ENCODE data around the gene GRK5. TPM values are rescaled to one million over a fixed set of nuclear protein-coding genes. Genes with fewer than 3 reads are reported as not detected.
"Not testable (repeated sequence)": the region's sequence is repeated elsewhere in the genome, so short reads cannot be mapped to it uniquely, and the experiment has no call there.

The GRK5 gene
- total RNA-seq, 1 donor: 10.6 TPM

DNA sequence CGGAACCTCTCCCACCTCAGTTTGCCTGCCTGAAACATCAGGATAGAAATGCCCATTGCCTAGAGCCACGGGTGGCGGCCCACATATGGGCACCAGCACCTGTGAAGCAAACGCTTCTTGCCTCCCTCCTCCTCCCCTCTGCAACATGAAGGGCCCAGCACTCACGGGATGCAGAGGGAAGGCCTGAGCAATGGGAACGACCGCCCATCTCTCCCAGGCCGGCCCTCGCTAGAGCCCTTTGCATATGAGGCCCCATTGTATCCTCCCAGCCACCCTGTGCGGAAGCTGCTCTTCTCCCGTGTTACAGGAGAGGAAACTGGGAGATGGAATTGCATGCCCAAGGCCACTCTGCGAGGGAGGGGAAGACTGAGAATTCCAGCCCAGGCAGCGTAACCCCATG lies 246.9 kb downstream of the GRK5 start:
- Histone ChIP-seq H3K27me3 (ENCODE audit: insufficient read depth, low read length) (no peaks in the 10 kb centered on the region), H3K9me3 (ENCODE audit: low read depth, low read length) (no peaks in the 10 kb centered on the region), H3K4me3 (ENCODE audit: low read length) (no peak overlapping the region), H3K4me1 (ENCODE audit: insufficient read depth, low read length) (peaks cover 4% of the 10 kb centered on the region)

DNA sequence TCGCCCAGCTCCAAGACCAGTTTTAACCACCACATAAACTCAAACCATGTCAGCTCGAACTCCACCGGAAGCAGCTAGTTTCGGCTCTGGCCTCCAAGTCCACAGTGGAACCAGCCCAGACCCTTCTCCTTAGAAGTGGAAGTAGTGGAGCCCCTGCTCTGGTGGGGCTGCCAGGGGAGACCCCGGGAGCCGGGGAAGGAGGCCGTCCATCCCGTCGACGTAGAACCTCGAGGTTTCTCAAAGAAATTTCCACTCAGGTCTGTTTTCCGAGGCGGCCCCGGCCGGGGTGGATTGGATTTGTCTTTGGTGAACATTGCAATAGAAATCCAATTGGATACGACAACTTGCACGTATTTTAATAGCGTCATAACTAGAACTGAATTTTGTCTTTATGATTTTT lies 247.6 kb downstream of the GRK5 start:
- H3K27me3 ChIP-seq (ENCODE audit: insufficient read depth, low read length): no peaks in the 10 kb centered on the region
- no peaks in the 10 kb centered on the region for H3K9me3 ChIP-seq (ENCODE audit: low read depth, low read length)
- H3K4me3 ChIP-seq (ENCODE audit: low read length): no peak overlapping the region
- H3K4me1 ChIP-seq (ENCODE audit: insufficient read depth, low read length): peaks cover under 1% of the 10 kb centered on the region

DNA sequence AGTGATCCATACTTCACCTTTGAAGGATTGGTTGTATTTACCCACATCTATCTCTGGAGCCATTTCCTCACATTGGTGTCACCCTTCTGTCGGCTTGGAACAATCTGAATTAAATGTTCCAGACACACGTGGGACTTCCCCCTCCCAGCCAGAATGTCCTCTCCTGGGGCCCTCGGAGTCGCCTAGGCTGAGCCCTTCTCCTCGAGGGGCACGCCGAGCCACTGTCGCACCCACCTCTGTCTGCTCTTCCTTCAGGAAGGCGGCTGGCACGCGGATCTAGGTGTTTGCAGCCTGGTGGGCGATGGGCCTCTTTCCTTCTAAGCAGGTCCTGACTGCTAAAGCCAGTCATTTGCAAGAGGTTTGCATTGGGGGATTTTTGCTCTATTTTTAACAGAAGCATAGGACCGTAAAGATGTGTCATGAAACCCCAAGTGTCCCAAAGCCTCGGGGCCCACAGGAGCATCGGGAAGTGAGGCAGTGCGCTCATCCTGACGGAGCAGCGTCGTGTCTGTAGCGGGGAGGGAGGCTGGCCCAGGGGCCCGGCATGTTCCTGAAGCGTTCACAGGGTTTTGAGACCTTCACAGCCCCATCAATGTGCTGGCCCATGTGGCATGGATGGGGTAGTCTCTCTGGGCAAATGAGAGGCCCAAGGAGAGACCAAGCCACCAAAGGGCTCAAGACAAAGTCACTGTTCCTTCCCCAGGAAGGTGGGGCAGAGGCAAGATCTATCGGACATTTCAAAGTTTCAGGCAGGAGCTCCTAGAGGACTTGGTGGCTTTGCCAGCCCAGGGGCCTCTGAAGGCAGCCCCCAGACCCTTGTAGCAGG lies 248.5 kb downstream of the GRK5 start:
- H3K4me1 ChIP-seq (ENCODE audit: insufficient read depth, low read length): no peaks in the 10 kb centered on the region
- no peaks in the 10 kb centered on the region for H3K9me3 ChIP-seq (ENCODE audit: low read depth, low read length)
- H3K27me3 ChIP-seq (ENCODE audit: insufficient read depth, low read length): no peaks in the 10 kb centered on the region
- no peak overlapping the region for H3K4me3 ChIP-seq (ENCODE audit: low read length)

DNA sequence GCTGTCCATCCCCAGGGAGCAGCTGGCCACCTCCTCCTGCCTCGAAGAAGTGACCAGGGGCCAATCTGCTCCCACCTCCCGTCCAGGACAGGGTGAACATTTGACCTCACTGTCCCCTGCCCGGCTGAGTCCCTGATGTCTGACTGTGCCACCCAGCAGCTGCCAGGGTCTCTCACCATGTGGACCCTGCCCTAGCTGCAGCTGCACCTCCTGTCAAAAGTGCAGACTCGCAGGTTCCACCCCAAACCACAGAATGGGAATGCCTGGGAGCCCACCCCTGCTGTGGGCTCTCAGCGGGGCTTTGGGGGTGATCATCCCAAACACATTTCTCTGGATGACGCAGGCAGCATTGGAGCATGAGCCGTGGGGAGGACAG lies 249.1 kb downstream of the GRK5 start:
- Histone ChIP-seq H3K4me3 (ENCODE audit: low read length) (no peak overlapping the region), H3K9me3 (ENCODE audit: low read depth, low read length) (no peaks in the 10 kb centered on the region), H3K27me3 (ENCODE audit: insufficient read depth, low read length) (no peaks in the 10 kb centered on the region), H3K4me1 (ENCODE audit: insufficient read depth, low read length) (no peaks in the 10 kb centered on the region)

DNA sequence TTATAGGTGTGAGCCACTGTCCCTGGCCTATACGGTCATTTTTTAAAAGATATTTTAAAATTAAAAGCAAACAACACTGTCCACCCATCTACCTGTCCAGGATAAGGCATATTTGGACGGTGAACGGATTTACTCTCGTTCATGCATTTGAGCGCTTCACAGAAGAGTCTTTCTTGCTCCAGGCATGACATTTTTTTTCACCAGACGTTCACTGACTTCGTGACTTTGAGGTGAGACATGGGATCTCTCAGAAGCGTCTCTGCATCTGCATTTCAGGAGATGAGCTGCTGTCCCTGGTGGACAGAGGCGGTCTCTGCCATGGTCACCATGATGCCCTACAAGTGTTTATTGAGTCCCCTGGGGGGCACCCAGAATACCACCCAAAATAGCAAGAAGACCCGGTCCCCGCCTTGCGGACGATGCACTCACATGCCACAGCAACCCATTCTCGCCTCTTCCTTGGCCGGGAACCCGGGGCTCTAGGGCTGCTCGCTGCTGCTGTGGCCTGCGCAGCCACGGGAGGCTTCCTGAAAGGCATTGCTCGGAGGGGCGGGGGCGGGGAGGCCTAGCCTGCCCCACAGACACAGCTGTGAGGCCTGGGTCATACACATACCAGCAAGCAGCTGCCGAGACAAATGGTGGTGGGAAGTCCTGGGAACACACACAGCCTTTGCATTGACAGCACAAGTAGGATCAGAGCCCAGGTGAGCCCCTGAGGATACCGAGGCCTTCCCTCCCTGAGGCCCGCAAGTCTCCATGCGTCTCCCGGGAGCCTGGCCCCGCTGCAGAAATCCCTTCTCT lies 250.8 kb downstream of the GRK5 start:
- no peaks in the 10 kb centered on the region for H3K9me3 ChIP-seq (ENCODE audit: low read depth, low read length)
- H3K27me3 ChIP-seq (ENCODE audit: insufficient read depth, low read length): no peaks in the 10 kb centered on the region
- no peaks in the 10 kb centered on the region for H3K4me1 ChIP-seq (ENCODE audit: insufficient read depth, low read length)

DNA sequence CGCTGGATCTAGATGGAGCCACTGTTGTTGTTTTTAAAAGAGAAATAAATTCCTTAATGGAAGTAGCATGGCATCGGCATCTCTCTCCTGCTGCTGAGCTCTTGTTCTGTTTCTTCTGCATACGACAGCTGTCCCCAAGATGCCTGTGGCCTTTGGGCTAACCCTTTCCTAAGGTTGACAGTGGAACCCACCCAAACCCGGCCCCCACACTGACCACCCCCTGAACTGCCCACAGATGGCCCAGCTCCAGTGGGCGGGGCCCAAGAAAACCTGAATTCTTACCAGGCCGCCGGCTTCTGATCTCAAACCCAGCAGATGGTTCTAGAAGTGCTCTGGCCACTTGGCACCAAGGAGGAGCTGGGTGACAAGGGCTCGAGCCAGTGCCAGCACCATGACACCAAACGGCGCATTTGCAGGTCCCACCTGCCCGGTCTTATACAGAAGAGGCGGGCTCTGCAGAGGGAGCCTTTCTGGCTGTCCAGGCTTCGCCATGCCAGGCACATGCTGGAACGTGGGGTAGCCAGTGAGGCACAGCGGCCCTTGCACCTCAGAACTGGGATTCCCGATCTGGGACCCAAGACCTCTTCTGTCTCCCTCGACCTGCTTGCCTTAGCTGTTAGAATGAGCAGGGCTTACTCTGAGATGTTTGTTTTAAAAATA lies 252.4 kb downstream of the GRK5 start:
- H3K4me3 ChIP-seq (ENCODE audit: low read length): no peak overlapping the region
- no peaks in the 10 kb centered on the region for H3K27me3 ChIP-seq (ENCODE audit: insufficient read depth, low read length)
- no peaks in the 10 kb centered on the region for H3K9me3 ChIP-seq (ENCODE audit: low read depth, low read length)
- no peaks in the 10 kb centered on the region for H3K4me1 ChIP-seq (ENCODE audit: insufficient read depth, low read length)

More for the DNA sequence above, 250.8 kb downstream of the GRK5 start:
- H3K4me3 ChIP-seq (ENCODE audit: low read length): no peak overlapping the region

DNA sequence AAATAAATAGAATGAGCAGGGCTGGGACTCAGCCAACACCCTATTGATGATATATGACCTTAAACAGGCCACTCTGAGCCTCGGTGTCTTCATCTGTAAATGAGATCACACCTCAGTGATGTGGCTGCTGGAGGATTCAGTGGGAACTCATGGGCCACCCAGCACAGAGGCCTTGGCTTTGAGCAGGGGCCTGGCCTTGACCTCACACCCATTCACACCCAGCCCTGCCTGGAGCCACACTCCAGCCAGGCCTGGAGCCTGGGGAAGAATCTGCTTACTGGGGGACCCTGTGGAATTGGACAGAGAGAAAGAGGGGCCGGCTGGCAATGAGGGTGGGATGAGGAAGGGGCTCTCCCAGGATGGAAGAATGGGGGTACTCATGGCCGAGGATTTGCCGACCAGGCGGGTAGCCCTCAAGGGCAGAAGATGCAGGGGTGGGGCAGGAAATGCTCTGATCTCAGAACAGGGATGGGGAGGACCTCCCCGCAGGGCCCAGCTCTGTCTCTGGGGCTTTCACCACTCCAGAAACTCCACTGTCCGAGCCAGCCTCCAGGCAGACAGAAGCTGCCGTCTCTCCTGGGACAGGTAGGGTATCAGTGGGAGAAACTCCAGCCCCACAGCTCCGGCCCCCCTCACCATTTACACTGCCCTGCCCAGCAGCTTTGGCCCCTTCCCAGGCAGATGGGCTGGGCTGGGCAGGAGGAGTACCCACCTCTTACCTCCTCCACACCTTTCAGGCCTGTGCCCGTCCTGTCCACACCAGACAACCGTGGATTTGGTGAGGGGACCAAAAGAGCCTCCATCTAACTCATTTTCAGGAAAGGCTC lies 253.2 kb downstream of the GRK5 start:
- no peaks in the 10 kb centered on the region for H3K27me3 ChIP-seq (ENCODE audit: insufficient read depth, low read length)
- no peak overlapping the region for H3K4me3 ChIP-seq (ENCODE audit: low read length)
- H3K9me3 ChIP-seq (ENCODE audit: low read depth, low read length): no peaks in the 10 kb centered on the region
- H3K4me1 ChIP-seq (ENCODE audit: insufficient read depth, low read length): no peaks in the 10 kb centered on the region

DNA sequence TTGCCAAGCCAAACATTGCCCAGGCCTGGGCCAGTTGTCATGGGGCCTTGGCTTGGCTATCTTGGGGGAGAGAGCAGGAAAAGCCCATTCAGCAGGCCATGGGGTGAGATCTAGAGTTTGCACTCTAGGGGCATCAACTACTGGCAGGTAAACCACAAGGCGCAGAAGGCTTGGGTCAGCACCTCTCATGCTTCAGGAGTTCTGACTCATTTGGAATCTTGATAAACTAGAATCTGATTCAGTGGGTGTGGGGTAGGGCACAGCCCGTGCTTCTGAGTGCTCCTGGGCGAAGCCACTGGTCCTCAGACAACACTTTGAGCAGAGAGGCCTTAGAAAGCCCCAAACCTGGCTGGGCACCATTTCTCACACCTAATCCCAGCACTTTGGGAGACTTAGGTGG lies 254.0 kb downstream of the GRK5 start:
- Histone ChIP-seq H3K4me1 (ENCODE audit: insufficient read depth, low read length) (peaks cover 6% of the 10 kb centered on the region), H3K27me3 (ENCODE audit: insufficient read depth, low read length) (no peaks in the 10 kb centered on the region), H3K9me3 (ENCODE audit: low read depth, low read length) (no peaks in the 10 kb centered on the region), H3K4me3 (ENCODE audit: low read length) (no peak overlapping the region)

DNA sequence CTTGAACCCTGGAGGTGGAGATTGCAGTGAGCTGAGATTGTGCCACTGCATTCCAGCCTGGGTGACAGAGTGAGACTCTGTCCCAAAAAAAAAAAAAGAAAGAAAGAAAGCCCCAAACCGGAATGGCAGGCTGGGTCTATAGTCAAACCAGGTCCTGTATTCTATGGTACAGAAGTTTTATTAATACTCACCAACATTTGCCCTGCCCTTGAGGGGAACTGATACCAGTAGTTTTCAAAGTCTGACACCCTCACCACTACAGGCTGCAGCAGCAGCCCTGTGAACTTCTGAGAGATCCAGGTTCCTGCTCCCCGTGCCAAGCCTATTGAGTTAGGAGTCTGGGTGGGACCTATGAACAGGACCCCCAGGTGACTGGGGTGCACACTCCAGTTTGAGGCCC lies 254.6 kb downstream of the GRK5 start:
- peaks cover 11% of the 10 kb centered on the region for H3K4me1 ChIP-seq (ENCODE audit: insufficient read depth, low read length)
- H3K9me3 ChIP-seq (ENCODE audit: low read depth, low read length): no peaks in the 10 kb centered on the region
- H3K27me3 ChIP-seq (ENCODE audit: insufficient read depth, low read length): no peaks in the 10 kb centered on the region
- H3K4me3 ChIP-seq (ENCODE audit: low read length): no peak overlapping the region

DNA sequence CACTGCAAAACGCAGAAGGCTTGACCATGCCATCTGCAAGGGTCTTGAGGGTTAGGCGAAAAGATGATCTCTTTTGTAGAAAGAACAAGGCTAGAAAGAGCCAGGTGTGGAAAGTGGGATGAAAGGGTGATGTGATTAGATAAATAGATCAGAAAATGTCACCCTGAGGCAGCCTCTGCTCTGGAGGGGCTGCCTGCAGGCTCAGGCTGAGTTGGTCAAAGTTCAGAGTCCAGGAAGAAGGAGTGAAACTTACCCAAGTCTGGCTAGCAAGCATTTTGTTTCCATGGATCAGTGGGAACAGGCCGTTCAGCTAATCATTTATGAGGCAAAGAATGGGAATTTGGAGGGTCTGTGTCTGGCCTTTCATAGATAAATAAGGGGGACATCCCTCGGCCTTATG lies 255.4 kb downstream of the GRK5 start:
- Histone ChIP-seq H3K4me1 (ENCODE audit: insufficient read depth, low read length) (peaks cover 11% of the 10 kb centered on the region), H3K4me3 (ENCODE audit: low read length) (no peak overlapping the region)

DNA sequence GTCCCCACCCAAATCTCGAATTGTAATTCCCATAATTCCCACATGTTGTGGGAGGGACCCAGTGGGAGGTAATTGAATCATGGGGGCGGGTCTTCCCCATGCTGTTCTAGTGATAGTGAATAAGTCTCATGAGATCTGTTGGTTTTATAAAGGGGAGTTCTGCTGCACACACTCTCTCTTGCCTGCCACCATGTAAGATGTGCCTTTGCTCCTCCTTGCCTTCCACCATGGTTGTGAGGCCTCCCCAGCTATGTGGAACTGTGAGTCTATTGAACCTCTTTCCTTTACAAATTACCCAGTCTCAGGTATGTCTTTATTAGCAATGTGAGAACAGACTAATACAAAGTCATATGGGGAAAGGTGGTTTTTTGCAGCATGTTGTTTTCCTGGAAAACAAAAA lies 255.8 kb downstream of the GRK5 start:
- peaks cover 11% of the 10 kb centered on the region for H3K4me1 ChIP-seq (ENCODE audit: insufficient read depth, low read length)
- not testable (repeated sequence) for H3K27me3 ChIP-seq (ENCODE audit: insufficient read depth, low read length); H3K4me3 ChIP-seq (ENCODE audit: low read length); H3K9me3 ChIP-seq (ENCODE audit: low read depth, low read length)

More for the DNA sequence above, 255.4 kb downstream of the GRK5 start:
- no peaks in the 10 kb centered on the region for H3K27me3 ChIP-seq (ENCODE audit: insufficient read depth, low read length)
- H3K9me3 ChIP-seq (ENCODE audit: low read depth, low read length): no peaks in the 10 kb centered on the region

DNA sequence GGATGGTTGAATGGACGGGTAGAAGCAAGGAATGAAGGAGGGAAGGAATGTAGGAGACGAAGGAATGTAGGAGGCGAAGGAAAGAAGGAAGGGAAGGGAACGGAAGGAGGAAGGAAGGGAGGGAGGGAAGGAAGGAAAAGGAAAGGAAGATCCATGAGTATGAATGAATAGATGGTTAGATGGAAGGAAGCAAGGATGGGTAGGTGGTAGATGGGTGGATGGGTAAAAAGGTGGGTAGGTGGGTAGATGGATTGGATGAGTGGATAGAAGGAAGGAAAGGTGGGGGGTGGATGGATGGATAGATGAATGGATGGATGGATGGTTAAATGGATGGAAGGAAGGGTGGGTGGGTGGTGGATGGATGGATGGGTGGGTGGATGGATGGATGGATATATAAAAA lies 257.7 kb downstream of the GRK5 start:
- Histone ChIP-seq H3K27me3 (ENCODE audit: insufficient read depth, low read length) (no peaks in the 10 kb centered on the region), H3K4me3 (ENCODE audit: low read length) (no peak overlapping the region), H3K4me1 (ENCODE audit: insufficient read depth, low read length) (peaks cover 11% of the 10 kb centered on the region), H3K9me3 (ENCODE audit: low read depth, low read length) (no peaks in the 10 kb centered on the region)

DNA sequence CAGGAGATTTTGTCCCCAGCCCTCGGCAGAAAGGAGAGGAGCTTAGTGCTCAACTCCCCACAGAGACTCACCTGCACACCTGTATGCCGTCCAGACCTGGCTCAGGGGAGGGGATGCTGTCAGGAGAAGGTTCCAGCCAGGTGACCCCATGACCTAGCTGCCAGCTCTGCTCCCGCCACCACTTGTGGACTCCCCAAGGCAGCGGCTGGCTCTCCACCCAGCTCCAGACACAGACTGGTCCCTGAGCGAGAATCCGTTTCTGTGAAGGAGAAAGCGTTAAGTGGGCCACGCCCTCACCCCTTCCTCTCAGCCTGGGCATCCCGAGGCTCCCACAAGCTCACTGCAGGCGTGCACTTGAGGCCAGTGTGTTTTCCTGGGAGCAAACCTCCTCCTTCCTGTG lies 258.7 kb downstream of the GRK5 start:
- no peaks in the 10 kb centered on the region for H3K9me3 ChIP-seq (ENCODE audit: low read depth, low read length)
- H3K27me3 ChIP-seq (ENCODE audit: insufficient read depth, low read length): no peaks in the 10 kb centered on the region
- no peak overlapping the region for H3K4me3 ChIP-seq (ENCODE audit: low read length)
- peaks cover 11% of the 10 kb centered on the region for H3K4me1 ChIP-seq (ENCODE audit: insufficient read depth, low read length)

DNA sequence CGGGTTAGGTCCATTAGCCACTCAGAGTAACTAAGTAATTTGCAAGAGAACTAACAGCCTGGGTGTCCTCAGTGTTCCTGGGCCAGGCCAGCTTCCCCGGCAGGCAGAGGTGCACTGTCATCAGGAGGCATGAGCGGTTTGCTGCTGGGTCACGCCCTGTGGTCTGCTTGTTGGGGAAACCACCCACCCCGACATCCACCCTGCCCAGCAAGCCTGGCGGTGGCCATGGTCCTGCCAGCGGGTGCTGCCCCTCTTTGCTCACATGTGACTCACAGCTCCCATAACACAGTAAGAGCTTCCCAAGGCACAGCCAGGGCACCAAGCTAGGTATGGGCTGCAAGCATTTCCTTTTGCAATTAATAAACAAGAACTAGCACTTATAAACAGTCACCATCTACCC lies 259.3 kb downstream of the GRK5 start:
- Histone ChIP-seq H3K4me3 (ENCODE audit: low read length) (no peak overlapping the region), H3K9me3 (ENCODE audit: low read depth, low read length) (no peaks in the 10 kb centered on the region), H3K27me3 (ENCODE audit: insufficient read depth, low read length) (no peaks in the 10 kb centered on the region), H3K4me1 (ENCODE audit: insufficient read depth, low read length) (peaks cover 11% of the 10 kb centered on the region)
